GM21717 (cell line): ENCODE measurements around the gene ZSCAN18.

Experiments used
- ATAC-seq: cut with Tn5 transposase; IDR thresholded peaks from one replicate; pipeline ENCODE4 v1.9.1; 2021; ENCODE audit warnings: mild to moderate bottlenecking, moderate library complexity; ENCODE audit not compliant: unreplicated experiment

Gene ZSCAN18

GRCh38 chr19:58044886-58045285, 53.1 kb downstream of the ZSCAN18 start:
- no peak for ATAC-seq

DNA sequence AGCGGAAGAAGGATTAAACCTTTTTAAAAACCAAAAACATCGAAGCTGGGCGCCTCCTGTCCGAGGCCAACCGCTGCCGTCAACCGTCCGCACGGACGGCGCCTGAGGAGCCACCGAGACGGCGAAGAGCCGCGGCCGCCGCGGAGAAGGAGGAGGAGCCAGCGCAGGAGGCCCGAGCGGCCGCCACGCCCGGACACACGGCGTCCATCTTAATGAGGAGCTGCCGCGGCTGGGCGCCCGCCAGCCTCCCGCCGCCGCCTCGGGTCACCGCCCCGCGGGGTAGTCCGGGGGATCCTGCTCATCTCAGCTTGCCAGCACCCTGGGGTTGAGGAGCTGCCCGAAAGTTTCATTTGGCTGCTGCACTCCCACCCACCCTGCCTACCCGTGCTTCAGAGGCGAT, 53.6 kb downstream of the ZSCAN18 start:
- ATAC-seq = no peak

- ATAC-seq = no peak
These were observed 55.3 kb downstream of the ZSCAN18 start for GRCh38 chr19:58042495-58043340.

DNA sequence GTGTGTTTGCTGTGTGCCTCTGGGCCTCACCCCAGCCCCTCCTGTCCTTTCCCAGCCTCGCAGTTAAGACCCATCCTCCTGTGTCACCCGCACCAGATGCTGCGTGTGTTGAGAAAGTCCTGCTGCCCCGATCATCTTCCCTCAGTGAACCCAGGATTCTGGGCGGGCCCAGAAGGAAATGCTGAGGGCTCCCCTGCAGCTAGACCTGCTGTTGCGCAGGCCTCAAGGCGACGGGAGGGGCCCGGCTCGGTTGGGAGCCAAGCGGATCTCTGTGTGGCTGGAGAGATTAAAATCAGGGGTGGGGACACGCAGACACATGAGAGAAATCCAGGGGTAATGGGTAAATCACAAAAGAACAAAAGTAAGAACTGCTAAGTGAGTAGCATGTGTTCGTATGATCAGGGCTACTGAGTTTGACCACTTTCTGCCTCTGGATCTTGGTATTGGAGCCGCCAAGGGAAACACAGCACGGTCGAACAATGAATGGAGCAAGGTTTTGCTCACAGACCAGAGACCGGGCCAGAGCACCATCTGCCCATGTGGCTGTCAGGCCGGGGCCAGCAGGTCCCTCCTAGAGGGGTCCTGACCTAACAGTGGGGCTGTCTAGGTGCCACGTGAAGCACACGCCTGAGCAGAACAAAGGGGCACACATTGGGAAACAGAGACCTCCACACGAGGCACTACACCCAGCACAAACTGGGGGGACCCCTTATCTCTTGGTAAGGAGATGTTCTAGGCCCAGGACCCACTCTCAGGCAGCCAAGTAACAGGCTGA, 57.1 kb downstream of the ZSCAN18 start:
- ATAC-seq = no peak

DNA sequence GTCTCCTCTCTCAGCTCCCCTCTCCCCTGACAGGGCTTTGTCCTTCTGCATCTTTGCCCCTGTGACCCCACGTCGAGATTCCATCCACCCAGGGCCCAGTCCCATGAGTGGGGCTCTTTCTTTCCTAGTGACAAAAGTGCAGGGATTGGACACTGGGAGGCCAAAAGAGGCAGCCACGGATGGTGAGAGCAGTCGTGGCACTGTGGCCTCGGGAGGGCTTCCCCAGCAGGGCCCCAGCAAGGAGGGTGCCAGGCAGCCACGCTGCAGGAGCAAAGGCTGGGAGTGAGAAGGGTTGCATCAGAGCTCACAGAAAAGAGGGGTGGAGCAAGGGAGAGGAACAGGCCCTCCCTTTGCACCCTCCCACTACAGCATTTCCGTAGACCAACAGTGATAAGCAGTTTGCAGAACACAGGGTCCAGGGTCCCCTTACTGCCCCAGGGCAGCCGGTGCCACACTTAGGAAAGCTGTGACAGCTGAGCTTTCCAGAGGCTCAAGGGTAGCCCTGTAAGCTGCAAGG, 59.3 kb downstream of the ZSCAN18 start:
- no peak for ATAC-seq

DNA sequence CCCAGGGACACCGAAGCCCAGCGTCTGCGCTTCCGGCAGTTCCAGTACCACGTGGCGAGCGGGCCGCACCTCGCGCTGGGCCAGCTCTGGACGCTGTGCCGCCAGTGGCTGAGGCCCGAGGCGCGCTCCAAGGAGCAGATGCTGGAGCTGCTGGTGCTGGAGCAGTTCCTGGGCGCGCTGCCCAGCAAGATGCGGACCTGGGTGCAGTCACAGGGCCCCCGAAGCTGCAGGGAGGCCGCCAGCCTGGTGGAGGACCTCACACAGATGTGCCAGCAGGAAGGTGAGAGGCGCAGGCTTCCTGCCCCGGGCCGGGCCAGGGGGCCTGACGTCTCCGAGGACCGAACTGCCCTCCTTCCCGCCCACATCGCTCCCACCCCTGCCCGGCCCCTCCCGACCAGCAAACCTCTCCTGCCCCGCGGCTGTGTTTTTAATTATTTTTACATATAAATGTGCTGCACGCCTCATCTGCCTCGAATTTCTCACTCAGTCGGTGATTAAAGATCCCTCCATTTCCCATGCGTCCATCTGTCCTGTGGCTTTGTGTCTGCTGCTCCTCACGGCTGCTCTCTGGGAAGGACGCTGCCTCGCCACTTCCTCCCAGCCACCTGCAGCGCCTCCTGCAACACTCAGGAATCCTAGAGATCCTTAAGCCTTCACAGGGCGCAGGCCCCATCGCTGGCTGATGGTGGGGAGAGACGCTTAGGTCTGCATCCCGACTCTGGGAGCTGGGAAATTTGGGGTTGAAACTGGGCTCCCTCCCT, 59.9 kb downstream of the ZSCAN18 start:
- no peak for ATAC-seq

DNA sequence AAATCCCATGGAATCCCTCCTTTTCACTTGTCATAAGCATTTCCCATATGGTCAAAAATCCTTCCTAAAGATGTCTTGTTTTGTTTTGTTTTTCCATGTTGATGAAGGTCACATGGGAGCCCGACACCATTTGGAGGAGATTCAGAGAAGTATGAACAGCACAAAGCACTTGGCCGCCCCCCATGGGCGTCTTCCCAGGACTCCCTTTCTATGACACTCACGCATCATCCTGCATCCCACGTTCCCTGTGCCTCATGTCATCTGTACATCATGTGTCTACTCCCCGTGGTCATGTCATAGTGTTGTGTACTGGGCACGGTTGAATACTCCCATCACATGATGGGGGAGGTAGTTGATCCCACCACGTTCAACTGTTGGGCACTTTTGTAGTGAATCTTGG, 62.2 kb downstream of the ZSCAN18 start:
- no peak for ATAC-seq

- no peak for ATAC-seq
These were observed 63.6 kb downstream of the ZSCAN18 start for GRCh38 chr19:58034477-58034793.
